ENCODE results near the gene IL12RB1.

The IL12RB1 gene

DNA sequence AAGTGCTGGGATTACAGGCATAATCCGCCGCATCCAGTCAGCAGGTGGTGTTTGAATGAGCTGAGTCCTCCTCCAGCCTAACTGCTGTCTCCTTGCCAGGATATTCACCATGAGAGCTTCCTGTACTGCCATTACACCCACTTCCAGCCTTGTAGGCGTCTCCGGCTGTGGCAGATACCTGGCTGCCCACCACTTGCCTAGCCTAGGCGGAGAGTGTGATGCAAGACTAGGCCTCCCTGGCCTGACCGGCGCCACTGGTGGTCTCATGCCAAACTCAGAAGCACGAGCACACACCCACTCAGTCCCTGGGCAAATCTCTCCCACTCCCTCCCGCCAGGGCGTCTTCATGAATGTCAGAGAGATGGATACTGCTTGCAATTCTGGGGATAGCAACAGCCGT lies 16.6 kb downstream of the IL12RB1 start:
- TF ChIP-seq, protein P1, sequence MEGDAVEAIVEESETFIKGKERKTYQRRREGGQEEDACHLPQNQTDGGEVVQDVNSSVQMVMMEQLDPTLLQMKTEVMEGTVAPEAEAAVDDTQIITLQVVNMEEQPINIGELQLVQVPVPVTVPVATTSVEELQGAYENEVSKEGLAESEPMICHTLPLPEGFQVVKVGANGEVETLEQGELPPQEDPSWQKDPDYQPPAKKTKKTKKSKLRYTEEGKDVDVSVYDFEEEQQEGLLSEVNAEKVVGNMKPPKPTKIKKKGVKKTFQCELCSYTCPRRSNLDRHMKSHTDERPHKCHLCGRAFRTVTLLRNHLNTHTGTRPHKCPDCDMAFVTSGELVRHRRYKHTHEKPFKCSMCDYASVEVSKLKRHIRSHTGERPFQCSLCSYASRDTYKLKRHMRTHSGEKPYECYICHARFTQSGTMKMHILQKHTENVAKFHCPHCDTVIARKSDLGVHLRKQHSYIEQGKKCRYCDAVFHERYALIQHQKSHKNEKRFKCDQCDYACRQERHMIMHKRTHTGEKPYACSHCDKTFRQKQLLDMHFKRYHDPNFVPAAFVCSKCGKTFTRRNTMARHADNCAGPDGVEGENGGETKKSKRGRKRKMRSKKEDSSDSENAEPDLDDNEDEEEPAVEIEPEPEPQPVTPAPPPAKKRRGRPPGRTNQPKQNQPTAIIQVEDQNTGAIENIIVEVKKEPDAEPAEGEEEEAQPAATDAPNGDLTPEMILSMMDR (IDR thresholded peaks at IDR 0.05; ENCODE audit: low read depth, low read length, missing control alignments): no peak
- H3K4me3 ChIP-seq (ENCODE audit: low read depth, low read length): no peak overlapping the region
- no peak for DNase-seq (ENCODE audit: low read depth)

DNA sequence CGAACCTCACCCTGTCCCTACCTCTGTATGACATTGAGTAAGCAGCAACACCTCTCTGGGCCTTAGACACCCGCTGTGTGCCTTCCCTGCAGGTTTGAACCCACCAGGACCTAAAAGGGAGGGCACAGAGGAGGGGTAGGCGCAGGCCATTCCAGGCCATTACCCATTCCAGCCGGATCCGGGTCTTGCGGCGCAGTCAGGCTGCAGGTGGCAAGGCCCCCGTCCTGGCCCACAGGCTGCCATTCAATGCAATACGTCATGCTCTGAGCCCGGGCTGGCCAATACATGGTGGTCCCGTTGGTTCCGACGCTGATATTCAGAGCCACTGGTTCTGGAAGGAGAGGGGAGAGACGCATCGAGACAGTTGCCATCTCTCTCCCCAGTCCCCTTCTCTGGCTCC lies 17.4 kb downstream of the IL12RB1 start:
- no peak for DNase-seq (ENCODE audit: low read depth)
- H3K4me3 ChIP-seq (ENCODE audit: low read depth, low read length): no peak overlapping the region
- TF ChIP-seq, protein P1 (IDR thresholded peaks at IDR 0.05; ENCODE audit: low read depth, low read length, missing control alignments): no peak

DNA sequence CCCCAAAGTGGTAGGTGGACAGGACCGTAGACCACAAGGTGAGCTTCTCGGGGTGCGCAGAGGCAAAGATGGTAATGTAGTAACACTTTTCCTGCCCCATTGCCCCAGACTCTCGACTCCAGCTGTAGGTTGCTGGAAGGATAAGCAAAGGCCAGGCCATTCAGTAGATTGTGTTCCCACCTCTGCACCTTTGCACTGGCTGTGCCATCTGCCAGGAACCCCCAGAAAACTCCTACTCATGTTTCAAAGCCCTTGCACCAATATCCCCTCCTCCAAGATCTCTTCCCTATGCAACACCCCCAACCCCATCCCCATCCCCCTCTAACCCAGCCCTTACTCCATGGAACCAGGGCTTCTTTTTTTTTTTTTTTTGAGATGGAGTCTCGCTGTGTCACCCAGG lies 18.3 kb downstream of the IL12RB1 start:
- no peak for DNase-seq (ENCODE audit: low read depth)
- TF ChIP-seq, protein P1 (IDR thresholded peaks at IDR 0.05; ENCODE audit: low read depth, low read length, missing control alignments): no peak
- no peak overlapping the region for H3K4me3 ChIP-seq (ENCODE audit: low read depth, low read length)

DNA sequence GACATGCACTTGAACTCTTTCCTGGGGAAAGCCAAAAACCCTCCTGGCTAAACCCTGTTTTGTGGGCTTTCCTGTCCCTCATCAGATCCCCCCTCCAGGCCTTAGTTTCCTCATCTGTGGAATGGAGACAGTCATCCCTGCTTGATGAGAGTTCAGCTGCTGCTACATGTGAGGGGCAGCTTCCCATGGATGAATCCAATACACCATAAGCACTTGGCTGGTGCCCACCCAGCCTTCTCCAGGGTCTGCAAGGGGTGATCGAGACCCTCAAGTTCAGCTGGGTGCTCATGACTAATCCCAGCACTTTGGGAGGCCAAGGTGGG lies 21.6 kb downstream of the IL12RB1 start:
- no peak for DNase-seq (ENCODE audit: low read depth)
- TF ChIP-seq, protein P1 (IDR thresholded peaks at IDR 0.05; ENCODE audit: low read depth, low read length, missing control alignments): no peak
- no peak overlapping the region for H3K4me3 ChIP-seq (ENCODE audit: low read depth, low read length)

DNA sequence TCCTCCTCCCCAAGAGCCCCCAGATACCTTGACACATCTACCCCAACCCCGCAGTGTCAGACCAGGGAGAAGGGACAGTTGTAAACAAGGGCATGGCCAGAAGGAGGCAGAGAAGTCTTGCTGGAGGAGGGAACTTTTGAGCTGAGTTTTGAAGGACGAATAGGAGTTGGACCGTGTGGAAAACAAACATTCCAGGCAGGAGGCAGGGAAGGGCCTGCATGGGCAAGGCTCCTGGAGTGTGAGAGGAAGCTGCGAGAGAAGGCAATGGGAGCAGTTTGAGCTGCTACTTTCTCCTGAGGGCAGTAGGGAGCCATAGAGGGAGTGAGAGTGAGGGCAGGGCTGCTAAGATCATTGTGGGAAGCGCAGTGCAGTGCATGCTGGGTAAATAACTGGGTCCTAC lies 23.3 kb downstream of the IL12RB1 start:
- no peak for DNase-seq (ENCODE audit: low read depth)
- TF ChIP-seq, protein P1 (IDR thresholded peaks at IDR 0.05; ENCODE audit: low read depth, low read length, missing control alignments): peak; percentile 54
- H3K4me3 ChIP-seq (ENCODE audit: low read depth, low read length): no peak overlapping the region

DNA sequence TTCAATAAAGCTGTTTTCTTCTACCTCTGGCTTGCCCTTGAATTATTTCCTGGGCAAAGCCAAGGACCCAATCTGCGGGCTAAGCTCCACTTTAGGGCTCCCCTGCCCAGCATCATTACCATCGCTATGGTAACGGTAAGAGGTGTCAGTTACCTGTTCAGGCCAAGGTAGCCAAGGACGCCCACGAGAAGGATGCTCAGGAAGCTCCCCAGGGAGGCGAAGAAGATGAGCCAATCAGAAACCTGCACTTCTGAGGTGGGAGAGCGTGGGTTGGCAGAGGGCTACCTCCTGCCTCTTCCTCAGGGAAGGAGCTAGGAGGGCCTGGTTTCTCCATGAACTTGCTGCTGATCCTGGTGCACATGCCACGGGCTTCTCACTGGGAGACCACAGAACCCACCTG lies 24.7 kb downstream of the IL12RB1 start:
- DNase-seq (ENCODE audit: low read depth): no peak
- TF ChIP-seq, protein P1 (IDR thresholded peaks at IDR 0.05; ENCODE audit: low read depth, low read length, missing control alignments): no peak
- H3K4me3 ChIP-seq (ENCODE audit: low read depth, low read length): no peak overlapping the region

DNA sequence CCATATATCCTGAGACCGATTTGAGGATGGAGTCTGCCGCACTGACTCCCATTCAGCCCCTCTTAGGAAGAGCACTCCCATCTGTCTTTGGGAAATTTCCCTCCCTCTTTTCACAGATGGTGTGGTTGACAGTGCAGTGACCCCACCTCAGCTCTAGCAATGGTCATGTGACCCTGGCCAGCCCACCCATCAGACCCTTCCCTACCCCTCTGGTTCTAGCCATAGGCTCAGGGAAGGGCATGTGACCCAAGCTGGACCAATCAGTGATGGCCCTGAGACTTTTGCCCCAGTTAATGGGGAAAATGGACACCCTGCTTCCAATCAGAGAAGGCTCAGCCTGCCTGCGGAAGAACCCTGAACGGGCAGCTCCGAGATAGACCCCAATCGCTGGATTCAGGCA lies 26.3 kb downstream of the IL12RB1 start:
- no peak for DNase-seq (ENCODE audit: low read depth)
- TF ChIP-seq, protein P1 (IDR thresholded peaks at IDR 0.05; ENCODE audit: low read depth, low read length, missing control alignments): no peak
- no peak overlapping the region for H3K4me3 ChIP-seq (ENCODE audit: low read depth, low read length)

Measured in GM12864 (cell line).